Endothelial cell (in vitro differentiated cells): ENCODE results near the gene VEGFC. TPM values are rescaled to one million over a fixed set of nuclear protein-coding genes. Genes with fewer than 3 reads are reported as not detected.

ENCODE experiments used
- DNase-seq: peaks from one replicate; pipeline ENCODE4 v3.0.0; 2021; ENCODE audit warnings: low spot score
- H3K27ac Mint-ChIP-seq: one replicate; pipeline ENCODE4 v1.8.0; 2021; ENCODE audit warnings: mixed read lengths, inconsistent platforms; ENCODE audit not compliant: unreplicated experiment
- H3K27me3 Mint-ChIP-seq: one replicate; pipeline ENCODE4 v1.8.0; 2021; ENCODE audit warnings: mild to moderate bottlenecking, moderate library complexity, mixed read lengths, inconsistent platforms; ENCODE audit not compliant: unreplicated experiment
- H3K36me3 Mint-ChIP-seq: one replicate; pipeline ENCODE4 v1.8.0; 2021; ENCODE audit warnings: mild to moderate bottlenecking, low read depth, mixed read lengths, inconsistent platforms; ENCODE audit not compliant: unreplicated experiment
- H3K4me1 Mint-ChIP-seq: one replicate; pipeline ENCODE4 v1.8.0; 2021; ENCODE audit warnings: mild to moderate bottlenecking, mixed read lengths, inconsistent platforms; ENCODE audit not compliant: unreplicated experiment
- H3K4me3 Mint-ChIP-seq: one replicate; pipeline ENCODE4 v1.8.0; 2021; ENCODE audit warnings: mild to moderate bottlenecking, mixed read lengths, inconsistent platforms; ENCODE audit not compliant: unreplicated experiment
- H3K9me3 Mint-ChIP-seq: one replicate; pipeline ENCODE4 v1.8.0; 2021; ENCODE audit warnings: mixed read lengths, inconsistent platforms; ENCODE audit not compliant: unreplicated experiment
- CTCF ChIP-seq: fragments of 200-600 bp; sonication (generic); IDR thresholded peaks from one replicate; pipeline ENCODE4 v1.5.0; 2021; ENCODE audit warnings: antibody characterized with exemption; ENCODE audit not compliant: unreplicated experiment
- long read RNA-seq: library from polyadenylated mRNA; unstranded; transcript quantifications from one replicate; pipeline ENCODE4 v2.0.0, GENCODE V29; 2020; ENCODE audit not compliant: unreplicated experiment
- total RNA-seq: library from RNA; stranded (reverse); fragmentation: NEBNext Ultra II Directional; extraction: Animal tissue kit (Norgen Biotek cat#: 25700); gene quantifications from one replicate; pipeline ENCODE4 v1.2.1, GENCODE V29; 2021; ENCODE audit not compliant: unreplicated experiment

The VEGFC gene
- 0.92 TPM for total RNA-seq
- long read RNA-seq, result 0 reads

- peak within 1 kb of the TSS; percentile 91 for H3K4me3 Mint-ChIP-seq
- peak; percentile 65 for DNase-seq
- H3K4me1 Mint-ChIP-seq, result peaks cover 7% of the 10 kb centered on the region
- H3K27me3 Mint-ChIP-seq, result peaks cover 15% of the 10 kb centered on the region
- no peak for TF ChIP-seq CTCF
- no peaks in the 10 kb centered on the region for H3K36me3 Mint-ChIP-seq
- no peaks in the 10 kb centered on the region for H3K9me3 Mint-ChIP-seq
- no peak within 1 kb of the TSS for H3K27ac Mint-ChIP-seq
Observed at GRCh38 chr4:176792326-176793059, at the start of gene VEGFC. Gene VEGFC, minus strand, starts transcription at chr4:176792922. Its CDS starts 611 bp downstream, at chr4:176792311.

- no peaks in the 10 kb centered on the region for H3K36me3 Mint-ChIP-seq
- no peak for TF ChIP-seq CTCF
- no peaks in the 10 kb centered on the region for H3K4me1 Mint-ChIP-seq
- no peaks in the 10 kb centered on the region for H3K27me3 Mint-ChIP-seq
- H3K27ac Mint-ChIP-seq, result no peak overlapping the region
- H3K4me3 Mint-ChIP-seq, result no peak overlapping the region
- DNase-seq, result no peak
- no peaks in the 10 kb centered on the region for H3K9me3 Mint-ChIP-seq
Observed at GRCh38 chr4:176841711-176842112, 49.0 kb upstream of the VEGFC start.

GRCh38 chr4:176840166-176840565, 47.4 kb upstream of the VEGFC start:
- Mint-ChIP-seq H3K4me1 (peaks cover 3% of the 10 kb centered on the region), H3K27ac (no peak overlapping the region), H3K4me3 (no peak overlapping the region), H3K9me3 (no peaks in the 10 kb centered on the region), H3K36me3 (no peaks in the 10 kb centered on the region), H3K27me3 (no peaks in the 10 kb centered on the region)
- no peak for DNase-seq
- no peak for TF ChIP-seq CTCF

GRCh38 chr4:176839656-176840055, 46.9 kb upstream of the VEGFC start:
- no peak for TF ChIP-seq CTCF
- Mint-ChIP-seq H3K4me1 (peaks cover 3% of the 10 kb centered on the region), H3K36me3 (no peaks in the 10 kb centered on the region), H3K27me3 (no peaks in the 10 kb centered on the region), H3K9me3 (no peaks in the 10 kb centered on the region), H3K27ac (no peak overlapping the region), H3K4me3 (no peak overlapping the region)
- no peak for DNase-seq

- TF ChIP-seq CTCF, result no peak
- DNase-seq, result no peak
- H3K4me3 Mint-ChIP-seq, result no peak overlapping the region
- no peak overlapping the region for H3K27ac Mint-ChIP-seq
- H3K27me3 Mint-ChIP-seq, result no peaks in the 10 kb centered on the region
- no peaks in the 10 kb centered on the region for H3K9me3 Mint-ChIP-seq
- peaks cover 3% of the 10 kb centered on the region for H3K4me1 Mint-ChIP-seq
- no peaks in the 10 kb centered on the region for H3K36me3 Mint-ChIP-seq
Observed at GRCh38 chr4:176838601-176839433, 46.1 kb upstream of the VEGFC start.
